Neuronal stem cell (in vitro differentiated cells): Measurements from ENCODE around the gene RNASEH2B.

ENCODE experiments used
- DNase-seq: peaks from one replicate; pipeline ENCODE4 v3.0.0-alpha.2; 2013; ENCODE audit warnings: low spot score
- H2AFZ ChIP-seq: one replicate; pipeline ENCODE4 v1.6.1; 2013; ENCODE audit warnings: mild to moderate bottlenecking, low read length, inconsistent platforms
- H2AK5ac ChIP-seq: 2 replicates; pipeline ENCODE4 v1.6.1; 2013; ENCODE audit warnings: low read depth, mild to moderate bottlenecking, inconsistent platforms, low read length, moderate library complexity, mixed read lengths
- H2BK120ac ChIP-seq: 2 replicates; pipeline ENCODE4 v1.6.1; 2013; ENCODE audit warnings: low read depth, mild to moderate bottlenecking, inconsistent platforms, low read length, moderate library complexity, mixed read lengths
- H2BK12ac ChIP-seq: one replicate; pipeline ENCODE4 v1.6.1; 2013; ENCODE audit warnings: low read length, inconsistent platforms
- H2BK15ac ChIP-seq: 2 replicates; pipeline ENCODE4 v1.6.1; 2013; ENCODE audit warnings: mild to moderate bottlenecking, low read length, inconsistent platforms, mixed read lengths
- H2BK5ac ChIP-seq: one replicate; pipeline ENCODE4 v1.6.1; 2013; ENCODE audit warnings: inconsistent platforms, mild to moderate bottlenecking, low read length, moderate library complexity
- H3K14ac ChIP-seq: one replicate; pipeline ENCODE4 v1.6.1; 2013; ENCODE audit warnings: low read length, inconsistent platforms
- H3K18ac ChIP-seq: 2 replicates; pipeline ENCODE4 v1.6.1; 2013; ENCODE audit warnings: low read length, inconsistent platforms
- H3K23ac ChIP-seq: 2 replicates; pipeline ENCODE4 v1.6.1; 2013; ENCODE audit warnings: low read depth, mild to moderate bottlenecking, mixed read lengths, low read length, inconsistent platforms; ENCODE audit not compliant: poor library complexity
- H3K27ac ChIP-seq: replicated peaks from 3 replicates; pipeline ENCODE4 v1.5.1; 2013; ENCODE audit warnings: low read length, inconsistent platforms
- H3K27me3 ChIP-seq, 3 experiments: 2 replicates each; pipeline ENCODE4 v1.6.1; 2013; ENCODE audit warnings: low read length in 3 of 3, mild to moderate bottlenecking in 2 of 3, inconsistent platforms in 1 of 3, low read depth in 1 of 3, mixed read lengths in 1 of 3, moderate library complexity in 1 of 3; ENCODE audit not compliant: control insufficient read depth in 3 of 3, insufficient read depth in 3 of 3
- H3K36me3 ChIP-seq, 2 donors: replicated peaks in 1 of 2; 2 replicates each; pipeline ENCODE4 v1.6.1; 2013; ENCODE audit warnings: low read length in 2 of 2; ENCODE audit not compliant: control insufficient read depth in 2 of 2, insufficient read depth in 2 of 2
- H3K4ac ChIP-seq: 2 replicates; pipeline ENCODE4 v1.6.1; 2013; ENCODE audit warnings: inconsistent platforms, mild to moderate bottlenecking, low read length, moderate library complexity
- H3K4me1 ChIP-seq, 2 donors: 1 replicate in 1 of 2; 2 replicates in 1 of 2; pipeline ENCODE4 v1.6.1; 2013; ENCODE audit warnings: low read length in 2 of 2, low read depth in 1 of 2; ENCODE audit not compliant: control insufficient read depth in 2 of 2, insufficient read depth in 1 of 2
- H3K4me2 ChIP-seq: one replicate; pipeline ENCODE4 v1.6.1; 2013; ENCODE audit warnings: mild to moderate bottlenecking, low read length, inconsistent platforms; ENCODE audit not compliant: insufficient read depth, poor library complexity, severe bottlenecking
- H3K4me3 ChIP-seq, 2 donors: 2 replicates each; pipeline ENCODE4 v1.5.1; 2013; ENCODE audit warnings: low read length in 2 of 2, mild to moderate bottlenecking in 2 of 2, inconsistent platforms in 1 of 2, moderate library complexity in 1 of 2
- H3K79me1 ChIP-seq: one replicate; pipeline ENCODE4 v1.6.1; 2013; ENCODE audit warnings: low read depth, mild to moderate bottlenecking, inconsistent platforms, low read length, moderate library complexity
- H3K9ac ChIP-seq: one replicate; pipeline ENCODE4 v1.6.1; 2013; ENCODE audit warnings: mild to moderate bottlenecking, low read depth, low read length, inconsistent platforms; ENCODE audit not compliant: poor library complexity
- H3K9me3 ChIP-seq, 2 donors: replicated peaks in 1 of 2; 2 replicates each; pipeline versions ENCODE3 to v1.6.1; 2013; ENCODE audit warnings: low read length in 2 of 2, mild to moderate bottlenecking in 2 of 2, inconsistent platforms in 1 of 2, low read depth in 1 of 2, mixed read lengths in 1 of 2, moderate library complexity in 1 of 2; ENCODE audit not compliant: control insufficient read depth in 2 of 2, insufficient read depth in 1 of 2
- H4K8ac ChIP-seq: one replicate; pipeline ENCODE4 v1.6.1; 2013; ENCODE audit warnings: low read depth, mild to moderate bottlenecking, inconsistent platforms, low read length, moderate library complexity
- H4K91ac ChIP-seq: one replicate; pipeline ENCODE4 v1.6.1; 2013; ENCODE audit warnings: low read length, low read depth, mild to moderate bottlenecking, inconsistent platforms; ENCODE audit not compliant: poor library complexity
- WGBS, 2 donors: extraction: QIAGEN DNeasy Blood & Tissue Kit; methylation state at CpG; one replicate each; pipeline ENCODE4 v1.1.7; 2013; ENCODE audit warnings: missing lambda C conversion rate in 2 of 2, mixed read lengths in 1 of 2; ENCODE audit not compliant: insufficient read length in 2 of 2, insufficient replicate concordance in 1 of 2; ENCODE audit errors: extremely low coverage in 2 of 2; 5-methylcytosine and 5-hydroxymethylcytosine counted together

RNASEH2B gene

DNA sequence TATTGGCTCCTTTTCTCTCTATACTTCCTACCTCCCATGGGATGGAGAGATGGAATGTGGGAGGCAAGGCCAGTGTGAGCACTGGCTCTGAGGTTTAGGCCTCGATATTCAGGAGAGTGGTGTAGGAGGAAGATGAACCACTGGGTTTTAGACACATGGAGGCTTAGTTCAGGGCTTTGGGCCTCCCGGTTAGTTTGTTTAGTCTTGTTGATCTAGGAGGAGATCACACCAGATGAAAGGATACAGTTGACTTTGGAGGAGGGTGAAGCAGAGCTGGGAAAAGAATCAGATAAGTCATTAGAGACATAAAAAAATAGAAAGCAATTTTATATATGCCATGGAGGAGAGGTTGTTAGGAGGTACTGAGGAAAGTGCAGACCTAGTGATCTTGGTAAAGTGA lies 30.9 kb downstream of the RNASEH2B start:
- H4K8ac ChIP-seq = no peak overlapping the region
- H3K14ac ChIP-seq = no peak overlapping the region
- H3K9ac ChIP-seq = no peak overlapping the region
- no CpG with 5 or more reads among the region's 2 CpGs for WGBS, 2 donors
- no peak overlapping the region for H3K23ac ChIP-seq
- H2BK5ac ChIP-seq = no peak overlapping the region
- no peak overlapping the region for H2BK15ac ChIP-seq
- no peak overlapping the region for H3K4me3 ChIP-seq
- H3K79me1 ChIP-seq = no peaks in the 10 kb centered on the region
- peaks cover 0 to 4% of the 10 kb centered on the region in 2 donors for H3K9me3 ChIP-seq
- H3K27me3 ChIP-seq = no peaks in the 10 kb centered on the region
- no peak overlapping the region for H2AK5ac ChIP-seq
- H3K4ac ChIP-seq = no peak overlapping the region
- no peak overlapping the region for H2BK12ac ChIP-seq
- H3K36me3 ChIP-seq = no peaks in the 10 kb centered on the region
- H4K91ac ChIP-seq = no peak overlapping the region
- DNase-seq = no peak
- peaks cover 0 to 2% of the 10 kb centered on the region in 2 donors for H3K4me1 ChIP-seq
- H3K27ac ChIP-seq = no peak overlapping the region
- no peak overlapping the region for H2BK120ac ChIP-seq
- no peak overlapping the region for H3K4me2 ChIP-seq
- H3K18ac ChIP-seq = no peak overlapping the region
- H2AFZ ChIP-seq = no peak overlapping the region

DNA sequence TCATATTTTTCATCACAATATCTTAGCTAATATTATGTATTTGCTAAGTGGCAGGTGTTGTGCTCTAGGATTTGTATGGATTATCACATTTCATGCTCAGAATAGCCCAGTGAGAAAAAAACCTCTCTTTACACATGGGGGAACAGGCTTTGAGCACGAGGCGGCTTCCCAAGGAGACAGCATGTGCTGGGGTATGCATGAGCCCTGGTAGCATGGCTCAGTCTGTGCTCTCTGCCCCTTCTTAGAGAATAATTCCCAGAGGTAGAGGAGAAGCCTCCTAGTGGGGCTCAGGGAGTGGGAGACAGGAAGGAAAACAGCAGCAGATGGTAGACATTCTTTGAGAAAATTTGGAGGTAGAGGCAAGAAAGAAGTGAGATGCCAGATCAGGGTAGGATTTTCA lies 31.6 kb downstream of the RNASEH2B start:
- Histone ChIP-seq H3K4me2 (no peak overlapping the region), H2AK5ac (no peak overlapping the region), H3K4me3 (no peak overlapping the region), H4K91ac (no peak overlapping the region), H2BK15ac (no peak overlapping the region), H3K36me3 (no peaks in the 10 kb centered on the region), H3K9me3 (peaks cover 0 to 4% of the 10 kb centered on the region in 2 donors), H2BK5ac (no peak overlapping the region), H3K27me3 (no peaks in the 10 kb centered on the region), H3K14ac (no peak overlapping the region), H2AFZ (no peak overlapping the region), H3K27ac (no peak overlapping the region), H2BK12ac (no peak overlapping the region), H4K8ac (no peak overlapping the region), H3K4me1 (peaks cover 0 to 2% of the 10 kb centered on the region in 2 donors), H3K9ac (no peak overlapping the region), H3K18ac (no peak overlapping the region), H3K23ac (no peak overlapping the region), H3K4ac (no peak overlapping the region), H2BK120ac (no peak overlapping the region), H3K79me1 (no peaks in the 10 kb centered on the region)
- WGBS, 2 donors = no CpG with 5 or more reads among the region's 2 CpGs
- no peak for DNase-seq

DNA sequence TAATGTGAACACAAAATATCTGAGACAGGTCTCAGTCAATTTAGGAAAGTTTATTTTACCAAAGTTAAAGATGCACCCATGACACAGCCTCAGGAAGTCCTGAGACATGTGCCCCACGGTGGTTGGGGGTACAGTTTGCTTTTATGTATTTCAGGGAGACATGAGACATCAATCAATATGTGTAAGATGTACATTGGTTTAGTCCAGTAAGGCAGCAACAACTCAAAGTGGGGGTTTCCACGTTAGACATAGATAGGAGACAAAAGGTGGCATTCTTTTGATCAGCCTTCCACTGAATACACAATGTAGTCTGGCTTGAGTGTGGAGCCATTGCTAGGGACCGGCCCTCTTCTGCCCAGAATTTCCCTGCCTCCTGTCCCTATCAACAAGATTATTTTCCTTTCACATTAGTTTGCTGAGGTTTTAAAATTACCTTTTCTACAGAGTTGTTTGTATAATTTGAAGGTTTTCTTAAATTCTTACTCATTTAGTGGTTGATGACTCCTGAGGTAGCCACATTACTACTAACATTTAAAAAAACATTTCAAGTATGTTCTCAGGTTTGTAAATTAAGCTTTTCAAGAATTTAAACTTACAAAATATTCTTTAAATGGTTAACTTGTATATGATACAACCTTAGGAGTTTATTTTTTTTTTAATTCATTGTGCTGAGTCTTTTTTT lies 33.2 kb downstream of the RNASEH2B start:
- H3K9ac ChIP-seq = no peak overlapping the region
- no CpG with 5 or more reads among the region's 3 CpGs for WGBS, 2 donors

DNA sequence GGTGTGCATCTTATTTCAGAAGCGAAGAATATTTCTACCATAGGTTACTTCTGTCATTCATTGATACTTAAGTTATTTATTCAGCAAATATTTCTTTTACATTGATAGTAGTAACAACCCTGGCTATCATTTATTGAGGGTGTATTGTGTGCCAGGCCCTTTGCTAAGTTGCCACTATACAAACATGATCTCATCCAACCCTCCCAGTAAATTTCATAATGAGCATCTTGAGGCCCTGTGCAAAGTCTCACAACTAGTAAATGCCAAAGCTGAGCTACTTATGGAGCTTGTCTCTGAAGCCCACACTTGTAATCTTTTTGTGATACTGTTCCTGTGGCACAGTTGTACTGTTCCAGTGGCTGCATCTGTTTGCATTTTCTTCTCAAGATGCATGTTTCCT lies 36.1 kb downstream of the RNASEH2B start:
- H2AK5ac ChIP-seq = no peak overlapping the region
- no peak overlapping the region for H3K4ac ChIP-seq
- H2BK15ac ChIP-seq = no peak overlapping the region
- no peak overlapping the region for H2AFZ ChIP-seq
- H3K79me1 ChIP-seq = no peaks in the 10 kb centered on the region
- H3K14ac ChIP-seq = no peak overlapping the region
- H4K8ac ChIP-seq = no peak overlapping the region
- H3K23ac ChIP-seq = no peak overlapping the region
- H3K27me3 ChIP-seq = no peaks in the 10 kb centered on the region
- H3K4me1 ChIP-seq = peaks cover 0 to 2% of the 10 kb centered on the region in 2 donors
- no peak overlapping the region for H3K4me3 ChIP-seq
- H3K4me2 ChIP-seq = no peak overlapping the region
- no peak overlapping the region for H2BK120ac ChIP-seq
- H2BK5ac ChIP-seq = no peak overlapping the region
- no peak overlapping the region for H3K18ac ChIP-seq
- H3K9ac ChIP-seq = no peak overlapping the region
- no peak overlapping the region for H4K91ac ChIP-seq
- DNase-seq = no peak
- no peak overlapping the region for H2BK12ac ChIP-seq
- no CpG with 5 or more reads among the region's 1 CpG for WGBS, 2 donors
- H3K9me3 ChIP-seq = no peaks in the 10 kb centered on the region
- no peak overlapping the region for H3K27ac ChIP-seq
- H3K36me3 ChIP-seq = peaks cover 0 to 2% of the 10 kb centered on the region in 2 donors

More for the DNA sequence above, 33.2 kb downstream of the RNASEH2B start:
- no peak overlapping the region for H2AFZ ChIP-seq
- H3K4me2 ChIP-seq = no peak overlapping the region
- no peak overlapping the region for H3K14ac ChIP-seq
- no peaks in the 10 kb centered on the region for H3K27me3 ChIP-seq
- H3K4me1 ChIP-seq = peaks cover 0 to 2% of the 10 kb centered on the region in 2 donors
- H3K79me1 ChIP-seq = no peaks in the 10 kb centered on the region
- no peak overlapping the region for H3K4ac ChIP-seq
- no peak overlapping the region for H2BK15ac ChIP-seq
- H2AK5ac ChIP-seq = no peak overlapping the region
- no peak for DNase-seq
- H3K27ac ChIP-seq = no peak overlapping the region
- no peaks in the 10 kb centered on the region for H3K36me3 ChIP-seq
- no peak overlapping the region for H2BK12ac ChIP-seq
- H2BK5ac ChIP-seq = no peak overlapping the region
- no peak overlapping the region for H2BK120ac ChIP-seq
- no peak overlapping the region for H4K91ac ChIP-seq
- H4K8ac ChIP-seq = no peak overlapping the region
- no peak overlapping the region for H3K4me3 ChIP-seq
- peaks cover 0 to 2% of the 10 kb centered on the region in 2 donors for H3K9me3 ChIP-seq
- H3K23ac ChIP-seq = no peak overlapping the region
- H3K18ac ChIP-seq = no peak overlapping the region
